Suprapubic skin (tissue), 4 donors: Measurements from ENCODE around the gene RELCH. TPM values are rescaled to one million over a fixed set of nuclear protein-coding genes. Genes with fewer than 3 reads are reported as not detected.
A peak's percentile ranks its signal among the peaks of the same experiment; 100 is the strongest.

Experiments
- DNase-seq, 2 donors: peaks; one replicate each; pipeline ENCODE4 v3.0.0-alpha.2; 2019; ENCODE audit warnings: low spot score in 2 of 2
- H3K27ac ChIP-seq: fragments of 200-600 bp; sonication (generic); one replicate; pipeline ENCODE4 v1.5.1; 2019
- H3K27me3 ChIP-seq: fragments of 200-600 bp; sonication (generic); one replicate; pipeline ENCODE4 v1.5.1; 2019
- H3K36me3 ChIP-seq: fragments of 200-600 bp; sonication (generic); one replicate; pipeline ENCODE4 v1.5.1; 2019
- H3K4me1 ChIP-seq: fragments of 200-600 bp; sonication (generic); one replicate; pipeline ENCODE4 v1.5.1; 2019
- H3K4me3 ChIP-seq: fragments of 200-600 bp; sonication (generic); one replicate; pipeline ENCODE4 v1.5.1; 2019; ENCODE audit warnings: mild to moderate bottlenecking
- H3K9me3 ChIP-seq: fragments of 200-600 bp; sonication (generic); one replicate; pipeline ENCODE4 v1.5.1; 2019
- EP300 ChIP-seq: sonication (generic); formaldehyde crosslinking; IDR thresholded peaks from one replicate; pipeline ENCODE4 v1.6.1; 2017; ENCODE audit warnings: antibody characterized with exemption
- POLR2A ChIP-seq, 2 donors: fragments of 450-650 bp; IDR thresholded peaks; one replicate each; pipeline ENCODE4 v1.6.1; 2017; ENCODE audit warnings: antibody characterized with exemption in 2 of 2, mild to moderate bottlenecking in 2 of 2, moderate library complexity in 2 of 2
- POLR2AphosphoS5 ChIP-seq, 3 donors: sonication (generic); formaldehyde crosslinking; IDR thresholded peaks; one replicate each; pipeline ENCODE4 v1.6.1; 2017; ENCODE audit warnings: antibody characterized with exemption in 3 of 3
- WGBS: methylation state at CpG from one replicate; pipeline ENCODE4 v1.1.5; 2018; 5-methylcytosine and 5-hydroxymethylcytosine counted together
- total RNA-seq, 4 donors: library from RNA; depleted of rRNA; stranded (reverse); fragments of >200 nt; gene quantifications; one replicate each; pipeline ENCODE4 v1.1.0, GENCODE V29; 2016
- TF ChIP-seq, protein P1 (sequence below), 2 donors: fragments of 200-600 bp in 1 of 2; fragments of 450-650 bp in 1 of 2; sonication (generic) in 1 of 2; IDR thresholded peaks; one replicate each; pipeline ENCODE4 v1.5.1; 2016 to 2019; ENCODE audit warnings: antibody characterized with exemption in 2 of 2, mild to moderate bottlenecking in 1 of 2, moderate library complexity in 1 of 2

The RELCH gene
- total RNA-seq, 4 donors from 2014 or later: 54.2 to 108 (median 61.9) TPM

DNA sequence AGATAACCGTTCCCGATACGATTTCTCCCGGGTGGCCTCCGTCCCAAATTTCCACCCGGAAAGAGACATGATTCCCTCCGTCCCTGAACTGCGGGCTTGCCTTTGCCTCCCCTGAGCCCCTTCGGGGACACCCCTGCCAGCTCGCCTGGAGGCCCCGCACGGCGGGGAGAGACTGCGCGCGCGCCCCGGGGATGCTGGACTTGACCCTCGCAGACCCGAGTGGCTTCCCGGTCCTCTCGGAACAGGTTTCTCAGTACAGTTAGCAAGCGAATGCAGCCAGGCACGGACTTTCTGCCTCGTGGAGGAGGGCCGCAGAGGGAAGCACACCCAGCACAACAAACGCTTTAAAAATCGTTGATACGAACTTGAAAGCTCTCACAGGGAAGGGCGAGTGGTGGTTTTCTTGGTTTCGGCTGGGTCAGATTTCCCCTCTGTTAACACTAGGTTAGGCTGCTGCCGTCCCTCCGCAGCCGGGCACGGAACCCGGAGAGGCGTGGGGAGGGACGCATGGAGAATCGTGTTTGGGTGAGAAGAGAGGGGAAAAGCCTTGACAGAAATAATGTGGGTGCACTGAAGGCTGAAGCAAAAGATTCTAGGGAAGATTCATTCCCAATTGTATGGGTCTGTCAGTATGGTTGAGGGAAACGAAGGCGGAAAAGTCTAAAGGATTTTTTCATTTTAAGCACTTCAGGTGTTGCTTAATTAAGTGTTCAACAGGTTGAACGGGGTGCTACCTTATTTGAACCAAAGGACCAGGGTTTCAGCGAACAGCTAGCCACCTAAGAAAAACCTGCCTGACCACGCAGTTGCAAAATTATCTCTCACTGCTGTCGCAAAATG, 139.0 kb downstream of the RELCH start:
- 7% methylated on average over 20 of the region's 45 CpGs for WGBS
- TF ChIP-seq POLR2A (IDR thresholded peaks at IDR 0.05): no peak
- TF ChIP-seq EP300: no peak
- Histone ChIP-seq H3K4me3 (peak overlapping the region; percentile 65), H3K9me3 (no peaks in the 10 kb centered on the region), H3K36me3 (no peaks in the 10 kb centered on the region), H3K27me3 (peaks cover 57% of the 10 kb centered on the region), H3K27ac (no peak overlapping the region), H3K4me1 (peaks cover 31% of the 10 kb centered on the region)
- DNase-seq: no peak

GRCh38 chr18:62326646-62327348, 139.7 kb downstream of the RELCH start:
- H3K27me3 ChIP-seq: peaks cover 58% of the 10 kb centered on the region
- H3K36me3 ChIP-seq: no peaks in the 10 kb centered on the region
- H3K4me3 ChIP-seq: peak overlapping the region; percentile 65
- DNase-seq: no peak
- TF ChIP-seq, protein P1, sequence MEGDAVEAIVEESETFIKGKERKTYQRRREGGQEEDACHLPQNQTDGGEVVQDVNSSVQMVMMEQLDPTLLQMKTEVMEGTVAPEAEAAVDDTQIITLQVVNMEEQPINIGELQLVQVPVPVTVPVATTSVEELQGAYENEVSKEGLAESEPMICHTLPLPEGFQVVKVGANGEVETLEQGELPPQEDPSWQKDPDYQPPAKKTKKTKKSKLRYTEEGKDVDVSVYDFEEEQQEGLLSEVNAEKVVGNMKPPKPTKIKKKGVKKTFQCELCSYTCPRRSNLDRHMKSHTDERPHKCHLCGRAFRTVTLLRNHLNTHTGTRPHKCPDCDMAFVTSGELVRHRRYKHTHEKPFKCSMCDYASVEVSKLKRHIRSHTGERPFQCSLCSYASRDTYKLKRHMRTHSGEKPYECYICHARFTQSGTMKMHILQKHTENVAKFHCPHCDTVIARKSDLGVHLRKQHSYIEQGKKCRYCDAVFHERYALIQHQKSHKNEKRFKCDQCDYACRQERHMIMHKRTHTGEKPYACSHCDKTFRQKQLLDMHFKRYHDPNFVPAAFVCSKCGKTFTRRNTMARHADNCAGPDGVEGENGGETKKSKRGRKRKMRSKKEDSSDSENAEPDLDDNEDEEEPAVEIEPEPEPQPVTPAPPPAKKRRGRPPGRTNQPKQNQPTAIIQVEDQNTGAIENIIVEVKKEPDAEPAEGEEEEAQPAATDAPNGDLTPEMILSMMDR (IDR thresholded peaks at IDR 0.05): no peak
- TF ChIP-seq POLR2A (IDR thresholded peaks at IDR 0.05): no peak
- TF ChIP-seq EP300: no peak
- no peak for TF ChIP-seq POLR2AphosphoS5 (IDR thresholded peaks at IDR 0.05)
- H3K4me1 ChIP-seq: peaks cover 31% of the 10 kb centered on the region
- H3K9me3 ChIP-seq: no peaks in the 10 kb centered on the region
- 60% methylated on average over 11 of the region's 12 CpGs for WGBS
- H3K27ac ChIP-seq: no peak overlapping the region

- no peaks in the 10 kb centered on the region for H3K36me3 ChIP-seq
- H3K4me3 ChIP-seq: no peak overlapping the region
- 80% methylated on average over 7 of the region's 7 CpGs for WGBS
- H3K27me3 ChIP-seq: peaks cover 58% of the 10 kb centered on the region
- peaks cover 31% of the 10 kb centered on the region for H3K4me1 ChIP-seq
- TF ChIP-seq EP300 (no peak), POLR2AphosphoS5 (IDR thresholded peaks at IDR 0.05) (no peak), POLR2A (IDR thresholded peaks at IDR 0.05) (no peak)
- TF ChIP-seq, protein P1 (IDR thresholded peaks at IDR 0.05): no peak
- no peaks in the 10 kb centered on the region for H3K9me3 ChIP-seq
- no peak overlapping the region for H3K27ac ChIP-seq
- no peak for DNase-seq
Measured at GRCh38 chr18:62327977-62328376, 140.9 kb downstream of the RELCH start.

GRCh38 chr18:62328586-62329525, 141.8 kb downstream of the RELCH start:
- no peak overlapping the region for H3K27ac ChIP-seq
- no peak for DNase-seq
- no peak overlapping the region for H3K4me3 ChIP-seq
- peaks cover 58% of the 10 kb centered on the region for H3K27me3 ChIP-seq
- no peaks in the 10 kb centered on the region for H3K9me3 ChIP-seq
- TF ChIP-seq, protein P1 (IDR thresholded peaks at IDR 0.05): no peak
- TF ChIP-seq POLR2A (IDR thresholded peaks at IDR 0.05) (no peak), POLR2AphosphoS5 (IDR thresholded peaks at IDR 0.05) (no peak), EP300 (no peak)
- WGBS: 86% methylated on average over 6 of the region's 6 CpGs
- H3K4me1 ChIP-seq: peaks cover 30% of the 10 kb centered on the region
- H3K36me3 ChIP-seq: no peaks in the 10 kb centered on the region

GRCh38 chr18:62329691-62330454, 142.8 kb downstream of the RELCH start:
- no peaks in the 10 kb centered on the region for H3K9me3 ChIP-seq
- H3K4me1 ChIP-seq: peaks cover 20% of the 10 kb centered on the region
- H3K27me3 ChIP-seq: peaks cover 52% of the 10 kb centered on the region
- H3K36me3 ChIP-seq: no peaks in the 10 kb centered on the region
- no peak for DNase-seq
- H3K27ac ChIP-seq: no peak overlapping the region
- 64% methylated on average over 15 of the region's 15 CpGs for WGBS
- H3K4me3 ChIP-seq: no peak overlapping the region
- TF ChIP-seq EP300 (no peak), POLR2AphosphoS5 (IDR thresholded peaks at IDR 0.05) (no peak), POLR2A (IDR thresholded peaks at IDR 0.05) (no peak)
